ENCODE measurements around the gene PGP. TPM values are rescaled to one million over a fixed set of nuclear protein-coding genes. Genes with fewer than 3 reads are reported as not detected.
A peak's percentile ranks its signal among the peaks of the same experiment; 100 is the strongest.

The PGP gene
- total and polyA plus RNA-seq, 10 of the 15 experiments (the other 5 are each of a cell fraction or from before 2014, with no cell fraction given) = 0.42 to 28.0 (median 12.1) TPM

DNA sequence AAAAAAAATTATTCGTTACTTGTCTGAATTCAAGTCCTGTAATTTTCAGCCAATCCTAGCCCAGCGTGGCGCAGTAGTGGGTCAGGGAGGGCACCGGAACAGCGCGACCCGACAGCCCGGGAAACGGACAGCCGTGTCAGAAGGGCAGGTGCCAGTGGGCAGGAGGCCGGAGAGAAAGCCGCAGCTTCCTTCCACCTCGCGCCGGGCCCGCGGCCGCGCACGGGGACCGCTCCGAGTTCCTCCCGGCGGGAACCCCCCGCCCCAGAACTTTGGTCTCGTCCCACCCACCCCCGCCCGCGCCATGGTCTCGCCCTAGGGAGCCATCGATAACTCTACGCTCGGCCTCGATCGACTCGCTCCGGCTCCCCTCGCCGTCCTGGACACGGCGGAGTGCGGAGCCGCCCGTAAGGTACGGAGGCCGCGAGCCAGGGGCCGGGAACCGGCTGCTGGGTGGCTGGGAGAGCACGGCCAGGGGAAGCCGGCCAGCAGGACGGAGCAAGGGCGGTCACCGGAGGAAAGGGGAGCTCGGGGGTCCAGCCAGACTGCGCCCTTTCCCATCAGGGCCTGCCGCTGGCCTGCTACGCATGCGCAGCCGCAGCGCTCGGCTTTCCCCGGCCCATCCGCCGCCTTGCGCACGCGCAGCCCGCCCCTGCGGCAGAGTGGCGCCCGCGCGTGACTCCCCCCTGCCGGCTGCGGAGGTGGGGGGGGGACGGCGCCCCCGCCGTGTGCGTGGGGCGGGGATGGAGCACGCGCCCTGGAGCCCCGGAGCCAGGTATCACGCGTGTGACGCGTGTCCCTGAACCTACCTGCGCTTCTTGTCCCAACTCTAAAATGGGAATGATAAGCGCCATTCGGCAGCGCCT lies 9.3 kb downstream of the PGP start, which contains the start of gene MLST8 (continued):
- peak in 1 of 2 experiments; percentile 93; a peak in 2 of 3 replicates for TF ChIP-seq EGR1 (IDR thresholded peaks at IDR 0.05; ENCODE audit: borderline replicate concordance in 1 of 2, low read depth in 2 of 2, low read length in 2 of 2)
- peak; percentile 31; the same call in 1 of the 2 replicates for TF ChIP-seq NFYB (IDR thresholded peaks at IDR 0.05; ENCODE audit: insufficient read depth, low read depth, low read length)
- peak; percentile 96 to 99 for TF ChIP-seq SRF (IDR thresholded peaks at IDR 0.05; ENCODE audit: low read depth in 2 of 2, low read length in 2 of 2)
- TF ChIP-seq BRCA1 (IDR thresholded peaks at IDR 0.05; ENCODE audit: low read depth, low read length) = no peak
- peak; percentile 90 for TF ChIP-seq SREBF1 (IDR thresholded peaks at IDR 0.05; ENCODE audit: low read length)
- peak; percentile 84 for TF ChIP-seq SMAD5 (IDR thresholded peaks at IDR 0.05; ENCODE audit: low read depth)
- peak; percentile 100 for TF ChIP-seq IKZF1 (conservative IDR thresholded peaks at IDR 0.05)
- TF ChIP-seq BHLHE40 (IDR thresholded peaks at IDR 0.05; ENCODE audit: borderline replicate concordance in 1 of 2, low read depth in 2 of 2, low read length in 1 of 2) = peak; percentile 88 to 96
- TF ChIP-seq, protein P1, sequence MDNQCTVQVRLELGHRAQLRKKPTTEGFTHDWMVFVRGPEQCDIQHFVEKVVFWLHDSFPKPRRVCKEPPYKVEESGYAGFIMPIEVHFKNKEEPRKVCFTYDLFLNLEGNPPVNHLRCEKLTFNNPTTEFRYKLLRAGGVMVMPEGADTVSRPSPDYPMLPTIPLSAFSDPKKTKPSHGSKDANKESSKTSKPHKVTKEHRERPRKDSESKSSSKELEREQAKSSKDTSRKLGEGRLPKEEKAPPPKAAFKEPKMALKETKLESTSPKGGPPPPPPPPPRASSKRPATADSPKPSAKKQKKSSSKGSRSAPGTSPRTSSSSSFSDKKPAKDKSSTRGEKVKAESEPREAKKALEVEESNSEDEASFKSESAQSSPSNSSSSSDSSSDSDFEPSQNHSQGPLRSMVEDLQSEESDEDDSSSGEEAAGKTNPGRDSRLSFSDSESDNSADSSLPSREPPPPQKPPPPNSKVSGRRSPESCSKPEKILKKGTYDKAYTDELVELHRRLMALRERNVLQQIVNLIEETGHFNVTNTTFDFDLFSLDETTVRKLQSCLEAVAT (IDR thresholded peaks at IDR 0.05) = peak; percentile 100
- peak in 1 of 2 experiments; percentile 19; a peak in 1 of 4 replicates for TF ChIP-seq IKZF2 (IDR thresholded peaks at IDR 0.05)
- TF ChIP-seq ETV6 (conservative IDR thresholded peaks at IDR 0.05 in 1 of 2, IDR thresholded peaks at IDR 0.05 in 1 of 2; ENCODE audit: borderline replicate concordance in 1 of 2, low read depth in 1 of 2) = no peak
- peak; percentile 73 for TF ChIP-seq RELA (IDR thresholded peaks at IDR 0.05; ENCODE audit: borderline replicate concordance, partially characterized antibody)
- peak; percentile 92 for TF ChIP-seq POLR2A (IDR thresholded peaks at IDR 0.05; ENCODE audit: low read depth, low read length)
- TF ChIP-seq ZNF592 (IDR thresholded peaks at IDR 0.05) = no peak
- TF ChIP-seq KLF5 (IDR thresholded peaks at IDR 0.05; ENCODE audit: partially characterized antibody) = peak; percentile 95
- peak; percentile 15; the same call in 1 of the 2 replicates for TF ChIP-seq MTA2 (IDR thresholded peaks at IDR 0.05; ENCODE audit: low read depth)
- TF ChIP-seq EZH2 (IDR thresholded peaks at IDR 0.05; ENCODE audit: borderline replicate concordance, control insufficient read depth, low read depth, low read length) = no peak
- TF ChIP-seq LARP7 (IDR thresholded peaks at IDR 0.05) = peak; percentile 82
- TF ChIP-seq CREM (IDR thresholded peaks at IDR 0.05; ENCODE audit: low read depth) = peak; percentile 74
- TF ChIP-seq ZNF622 (IDR thresholded peaks at IDR 0.05) = no peak
- TF ChIP-seq PML (IDR thresholded peaks at IDR 0.05; ENCODE audit: low read length) = peak; percentile 94
- TF ChIP-seq HCFC1 (IDR thresholded peaks at IDR 0.05; ENCODE audit: low read length) = peak; percentile 80
- no peak for TF ChIP-seq SUZ12 (IDR thresholded peaks at IDR 0.05; ENCODE audit: unreplicated experiment)
- TF ChIP-seq STAT1 (conservative IDR thresholded peaks at IDR 0.05) = 0 out of 2 replicates have a peak, but pooled peaks have one; percentile 23
